Measurements from ENCODE around the gene TMC6. TPM values are rescaled to one million over a fixed set of nuclear protein-coding genes. Genes with fewer than 3 reads are reported as not detected.
"Not testable (repeated sequence)": the region's sequence is repeated elsewhere in the genome, so short reads cannot be mapped to it uniquely, and the experiment has no call there.

TMC6 gene
- total RNA-seq, 3 donors from 2014 or later, result 79.1 to 87.1 (median 81.5) TPM

DNA sequence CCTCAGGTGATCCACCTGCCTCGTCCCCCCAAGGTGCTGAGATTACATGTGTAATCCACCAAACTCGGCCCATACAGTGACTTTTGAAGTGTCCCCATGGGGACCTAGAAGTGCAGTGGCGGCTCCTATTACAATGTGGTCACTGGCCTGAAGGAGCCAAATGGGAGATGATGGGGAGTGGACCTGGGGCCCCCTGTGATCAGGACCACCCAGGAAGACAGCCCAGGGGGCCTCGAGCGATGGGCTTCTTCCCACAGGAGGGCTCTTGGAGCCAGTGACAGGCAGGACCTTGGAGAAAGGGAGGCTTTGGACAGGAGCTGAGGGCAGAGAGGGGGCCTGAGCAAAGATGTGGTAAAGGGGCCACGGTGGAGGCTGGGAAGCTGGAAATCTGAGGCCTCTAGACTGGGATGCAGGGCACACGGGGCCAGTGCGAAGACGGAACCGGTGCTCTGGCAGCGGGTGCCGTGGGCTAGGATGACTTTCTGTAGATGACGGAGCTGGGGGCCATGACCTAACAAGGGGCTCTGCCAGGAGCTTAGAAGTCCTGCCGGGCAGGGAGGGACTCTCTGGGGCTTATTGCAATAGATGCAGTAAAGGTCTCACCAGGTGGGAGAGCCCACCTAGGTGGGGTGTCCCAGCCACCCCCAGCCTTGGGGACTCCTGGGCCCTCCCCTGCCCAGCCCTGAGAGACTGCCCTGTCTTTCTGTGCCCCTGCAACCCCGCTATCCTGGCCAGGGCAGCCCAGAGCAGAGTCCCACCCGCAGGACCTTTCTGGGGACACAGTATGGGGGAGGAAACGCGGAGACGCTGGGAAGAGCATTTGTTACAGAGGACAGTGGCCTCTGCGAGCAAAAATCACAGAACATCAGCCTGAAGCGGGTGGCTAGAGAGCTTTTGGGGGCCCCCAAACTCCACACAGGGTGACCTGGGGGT, 14.9 kb upstream of the TMC6 start:
- H3K4me1 Mint-ChIP-seq (ENCODE audit: low read depth), result peaks cover 52% of the 10 kb centered on the region
- ATAC-seq (no peak), DNase-seq (no peak)
- no peaks in the 10 kb centered on the region for H3K36me3 Mint-ChIP-seq (ENCODE audit: insufficient read depth)
- H3K4me3 Mint-ChIP-seq, result no peak overlapping the region
- H3K27me3 Mint-ChIP-seq (ENCODE audit: low read depth), result no peaks in the 10 kb centered on the region
- no peaks in the 10 kb centered on the region for H3K9me3 Mint-ChIP-seq

- H3K4me1 Mint-ChIP-seq (ENCODE audit: low read depth), result peaks cover 55% of the 10 kb centered on the region
- no peak overlapping the region for H3K4me3 Mint-ChIP-seq
- H3K27me3 Mint-ChIP-seq (ENCODE audit: low read depth), result no peaks in the 10 kb centered on the region
- H3K9me3 Mint-ChIP-seq, result no peaks in the 10 kb centered on the region
- DNase-seq, result no peak
- no peak for ATAC-seq
- peaks cover 3% of the 10 kb centered on the region for H3K36me3 Mint-ChIP-seq (ENCODE audit: insufficient read depth)
Observed at GRCh38 chr17:78142119-78142861, 13.7 kb upstream of the TMC6 start.

DNA sequence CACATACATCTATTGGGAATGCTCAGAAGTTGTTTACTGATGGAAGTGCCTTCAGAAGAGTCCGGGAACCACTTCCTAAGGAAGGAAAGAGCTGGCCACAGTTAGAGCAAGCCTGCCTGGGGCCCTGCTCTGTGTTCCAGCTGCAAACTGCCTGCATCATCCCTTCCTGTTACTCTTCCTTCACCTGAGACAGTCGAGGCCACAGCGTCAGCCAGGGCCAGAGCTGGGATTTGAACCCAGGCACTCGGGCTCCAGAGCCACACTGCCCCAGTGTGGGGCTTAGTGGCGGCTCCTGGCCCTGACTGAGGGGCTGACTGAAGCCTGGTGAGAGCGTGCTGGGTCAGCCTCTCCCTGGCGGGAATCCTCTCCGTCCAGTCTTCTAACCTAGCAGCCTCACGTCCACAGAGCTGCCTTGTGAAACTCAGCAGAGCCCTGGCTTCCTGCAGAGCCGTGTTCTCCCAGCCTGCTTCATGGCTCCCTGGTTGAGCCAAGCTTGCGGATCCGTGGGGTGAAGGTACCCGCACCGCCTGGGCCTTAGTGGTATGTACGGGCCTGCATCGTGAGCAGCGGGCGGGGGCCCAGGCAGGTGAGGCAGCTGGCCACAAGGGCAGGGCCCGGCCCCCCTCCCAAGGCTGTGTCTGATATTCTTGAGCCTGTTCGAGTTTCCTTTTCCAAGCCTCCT, 13.0 kb upstream of the TMC6 start:
- H3K36me3 Mint-ChIP-seq (ENCODE audit: insufficient read depth), result peaks cover 5% of the 10 kb centered on the region
- no peaks in the 10 kb centered on the region for H3K27me3 Mint-ChIP-seq (ENCODE audit: low read depth)
- peaks cover 56% of the 10 kb centered on the region for H3K4me1 Mint-ChIP-seq (ENCODE audit: low read depth)
- ATAC-seq, result no peak
- no peak for DNase-seq
- H3K9me3 Mint-ChIP-seq, result no peaks in the 10 kb centered on the region
- H3K4me3 Mint-ChIP-seq, result no peak overlapping the region

DNA sequence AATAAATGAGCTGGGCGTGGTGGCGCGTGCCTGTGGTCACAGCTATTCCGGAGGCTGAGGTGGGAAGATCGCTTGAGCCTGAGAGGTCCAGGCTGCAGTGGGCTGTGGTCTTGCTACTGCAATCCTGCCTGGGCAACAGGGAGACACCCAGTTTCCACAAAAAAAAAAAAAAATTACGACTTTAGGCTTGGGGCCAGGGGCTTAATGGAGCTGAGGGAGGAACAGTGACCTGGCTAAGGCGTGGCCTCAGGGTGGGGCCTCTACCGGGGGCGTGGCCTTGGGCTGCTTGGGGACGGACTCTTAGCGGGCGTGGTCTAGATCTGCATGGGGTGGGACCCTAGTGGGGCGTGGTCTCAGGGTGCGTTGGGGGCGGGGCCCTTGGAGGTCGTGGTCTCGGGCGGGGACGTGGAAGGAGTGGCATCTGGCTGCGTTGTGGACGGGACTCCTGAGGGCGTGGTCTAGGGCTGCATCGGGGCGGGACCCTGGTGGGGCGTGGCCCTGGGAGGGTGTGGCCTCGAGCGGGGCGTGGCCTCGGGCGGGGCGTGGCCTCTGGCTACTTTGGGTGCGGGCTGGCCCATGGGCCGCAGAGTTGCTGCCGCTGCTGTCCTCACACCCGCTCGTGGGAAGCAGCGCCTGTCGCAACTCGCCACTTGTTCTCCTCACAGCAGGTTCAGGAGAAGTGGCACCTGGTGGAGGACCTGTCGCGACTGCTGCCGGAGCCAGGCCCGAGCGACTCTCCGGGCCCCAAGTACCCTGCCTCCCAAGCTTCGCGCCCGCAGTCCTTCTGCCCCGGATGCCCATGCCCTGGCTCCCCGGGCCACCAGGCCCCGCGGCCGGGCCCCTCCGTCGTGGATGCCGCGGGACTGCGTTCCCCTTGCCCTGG, 11.9 kb upstream of the TMC6 start:
- Mint-ChIP-seq H3K4me3 (no peak overlapping the region), H3K9me3 (no peaks in the 10 kb centered on the region), H3K4me1 (ENCODE audit: low read depth) (peaks cover 66% of the 10 kb centered on the region), H3K36me3 (ENCODE audit: insufficient read depth) (peaks cover 10% of the 10 kb centered on the region), H3K27me3 (ENCODE audit: low read depth) (no peaks in the 10 kb centered on the region)
- DNase-seq, result peak; percentile 90
- ATAC-seq, result peak; percentile 91 to 92

- Mint-ChIP-seq H3K36me3 (ENCODE audit: insufficient read depth) (peaks cover 12% of the 10 kb centered on the region), H3K4me1 (ENCODE audit: low read depth) (peaks cover 70% of the 10 kb centered on the region)
Observed at GRCh38 chr17:78139861-78140168, 11.3 kb upstream of the TMC6 start.

GRCh38 chr17:78138204-78139060, 9.9 kb upstream of the TMC6 start:
- H3K36me3 Mint-ChIP-seq (ENCODE audit: insufficient read depth), result peaks cover 21% of the 10 kb centered on the region
- H3K27me3 Mint-ChIP-seq (ENCODE audit: low read depth), result no peaks in the 10 kb centered on the region
- no peak overlapping the region for H3K4me3 Mint-ChIP-seq
- H3K4me1 Mint-ChIP-seq (ENCODE audit: low read depth), result peaks cover 73% of the 10 kb centered on the region
- H3K9me3 Mint-ChIP-seq, result no peaks in the 10 kb centered on the region
- DNase-seq, result no peak
- no peak for ATAC-seq

More at GRCh38 chr17:78139861-78140168, 11.3 kb upstream of the TMC6 start:
- not testable (repeated sequence) for H3K4me3 Mint-ChIP-seq; DNase-seq; H3K9me3 Mint-ChIP-seq; ATAC-seq; H3K27me3 Mint-ChIP-seq (ENCODE audit: low read depth)

DNA sequence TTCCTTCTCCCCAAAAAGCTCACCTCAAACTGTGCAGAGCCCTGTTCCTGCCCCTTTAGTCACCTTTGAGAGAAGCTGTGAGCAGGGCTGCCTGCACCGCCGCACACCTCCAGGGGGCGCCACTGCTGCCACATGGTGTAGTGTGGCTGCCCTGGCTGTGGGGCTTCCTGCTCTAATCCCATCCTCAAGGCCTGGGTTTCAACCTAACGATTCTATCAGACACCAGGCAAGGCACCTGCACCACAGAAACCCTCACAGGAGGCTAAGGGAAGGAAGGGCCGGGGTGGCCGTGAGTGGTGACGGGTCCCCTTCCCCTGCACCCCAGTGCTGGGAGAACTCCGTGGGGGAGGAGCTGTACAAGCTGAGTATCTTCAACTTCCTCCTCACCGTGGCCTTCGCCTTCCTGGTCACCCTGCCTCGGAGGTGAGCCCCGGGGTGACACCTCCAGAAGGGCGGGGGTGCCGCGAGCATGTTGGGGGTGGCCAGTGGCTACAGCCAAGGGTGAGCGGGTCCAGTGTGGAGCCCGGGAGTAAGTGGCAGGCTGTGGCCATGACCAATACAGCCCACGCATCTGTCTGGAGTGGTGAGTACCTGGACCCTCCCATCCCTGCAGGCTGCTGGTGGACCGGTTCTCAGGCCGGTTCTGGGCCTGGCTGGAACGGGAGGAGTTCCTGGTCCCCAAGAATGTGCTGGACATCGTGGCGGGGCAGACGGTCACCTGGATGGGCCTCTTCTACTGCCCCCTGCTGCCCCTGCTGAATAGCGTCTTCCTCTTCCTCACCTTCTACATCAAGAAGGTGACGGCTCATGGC, 9.0 kb upstream of the TMC6 start:
- H3K9me3 Mint-ChIP-seq, result no peaks in the 10 kb centered on the region
- ATAC-seq (no peak), DNase-seq (no peak)
- H3K4me3 Mint-ChIP-seq, result no peak overlapping the region
- H3K27me3 Mint-ChIP-seq (ENCODE audit: low read depth), result no peaks in the 10 kb centered on the region
- H3K36me3 Mint-ChIP-seq (ENCODE audit: insufficient read depth), result peaks cover 21% of the 10 kb centered on the region
- peaks cover 77% of the 10 kb centered on the region for H3K4me1 Mint-ChIP-seq (ENCODE audit: low read depth)

DNA sequence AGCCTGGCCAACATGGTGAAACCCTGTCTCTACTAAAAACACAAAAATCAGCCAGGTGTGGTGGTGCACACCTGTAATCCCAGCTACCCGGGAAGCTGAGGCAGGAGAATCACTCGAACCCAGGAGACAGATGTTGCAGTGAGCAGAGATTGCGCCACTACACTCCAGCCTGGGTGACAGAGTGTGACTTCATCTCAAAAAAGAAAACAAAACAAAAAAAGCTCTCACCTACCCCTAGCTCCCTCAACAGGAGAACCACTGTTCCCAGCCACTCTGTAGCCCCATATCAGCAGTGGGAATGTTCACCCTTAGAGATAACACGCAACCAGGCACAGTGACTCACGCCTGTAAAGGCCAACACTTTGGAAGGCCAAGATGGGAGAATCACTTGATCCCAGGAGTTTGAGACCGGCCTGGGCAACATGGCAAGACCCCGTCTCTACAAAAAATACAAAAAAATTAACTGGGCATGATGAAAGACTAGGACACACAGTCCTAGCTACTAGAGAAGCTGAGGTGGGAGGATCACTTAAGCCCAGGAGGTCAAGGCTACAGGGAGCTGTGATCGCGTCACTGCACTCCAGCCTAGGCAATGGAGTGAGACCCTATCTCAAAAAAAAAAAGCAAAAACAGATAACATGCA, 7.4 kb upstream of the TMC6 start:
- DNase-seq (no peak), ATAC-seq (no peak)
- no peak overlapping the region for H3K4me3 Mint-ChIP-seq
- H3K27me3 Mint-ChIP-seq (ENCODE audit: low read depth), result no peaks in the 10 kb centered on the region
- peaks cover 21% of the 10 kb centered on the region for H3K36me3 Mint-ChIP-seq (ENCODE audit: insufficient read depth)
- no peaks in the 10 kb centered on the region for H3K9me3 Mint-ChIP-seq
- H3K4me1 Mint-ChIP-seq (ENCODE audit: low read depth), result peaks cover 76% of the 10 kb centered on the region

GRCh38 chr17:78134899-78135385, 6.4 kb upstream of the TMC6 start:
- Mint-ChIP-seq H3K27me3 (ENCODE audit: low read depth) (no peaks in the 10 kb centered on the region), H3K36me3 (ENCODE audit: insufficient read depth) (peaks cover 21% of the 10 kb centered on the region), H3K9me3 (no peaks in the 10 kb centered on the region), H3K4me3 (no peak overlapping the region), H3K4me1 (ENCODE audit: low read depth) (peaks cover 81% of the 10 kb centered on the region)
- DNase-seq (no peak), ATAC-seq (no peak)

DNA sequence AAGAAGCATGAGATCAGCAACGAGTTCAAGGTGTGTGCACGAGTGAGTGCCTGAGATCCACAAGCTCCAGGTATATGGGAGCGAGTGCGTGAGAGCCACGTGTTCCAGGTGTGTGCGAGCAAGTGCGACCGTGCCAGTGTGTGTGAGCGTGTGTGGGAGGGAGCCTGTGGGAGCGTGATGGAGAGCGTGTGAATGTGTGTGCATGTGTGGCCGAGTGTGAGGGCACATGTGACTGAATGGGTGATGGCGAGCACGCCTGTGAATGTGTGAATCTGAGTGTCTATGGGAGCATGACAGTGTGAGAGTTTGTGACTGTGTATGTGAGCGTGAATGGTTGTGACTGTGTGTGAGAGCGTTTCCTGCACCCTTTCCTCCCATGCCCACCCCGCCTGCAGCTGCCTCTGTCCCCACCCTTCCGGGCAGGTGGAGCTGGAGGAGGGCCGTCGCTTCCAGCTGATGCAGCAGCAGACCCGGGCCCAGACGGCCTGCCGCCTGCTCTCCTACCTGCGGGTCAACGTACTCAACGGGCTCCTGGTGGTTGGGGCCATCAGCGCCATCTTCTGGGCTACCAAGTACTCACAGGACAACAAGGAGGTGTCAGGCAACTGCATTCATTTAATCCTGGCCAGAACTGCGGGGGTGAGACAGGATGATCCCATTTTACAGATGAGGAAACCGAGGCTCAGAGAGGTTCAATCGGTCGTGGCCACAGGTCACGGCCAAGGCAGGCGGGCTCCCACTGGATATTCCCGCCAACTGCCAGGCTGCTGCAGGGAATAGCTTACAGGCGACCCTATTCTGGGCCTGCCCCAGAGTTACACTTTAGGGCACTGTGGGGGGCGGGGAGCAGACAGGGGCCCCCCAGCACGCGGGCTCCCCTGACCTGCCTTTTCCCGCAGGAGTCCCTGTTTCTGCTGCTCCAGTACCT, 5.7 kb upstream of the TMC6 start:
- Mint-ChIP-seq H3K4me1 (ENCODE audit: low read depth) (peaks cover 84% of the 10 kb centered on the region), H3K4me3 (peak overlapping the region; percentile 51), H3K9me3 (no peaks in the 10 kb centered on the region), H3K27me3 (ENCODE audit: low read depth) (no peaks in the 10 kb centered on the region), H3K36me3 (ENCODE audit: insufficient read depth) (peaks cover 21% of the 10 kb centered on the region)
- peak; percentile 25 to 30 for ATAC-seq
- DNase-seq, result peak; percentile 72

DNA sequence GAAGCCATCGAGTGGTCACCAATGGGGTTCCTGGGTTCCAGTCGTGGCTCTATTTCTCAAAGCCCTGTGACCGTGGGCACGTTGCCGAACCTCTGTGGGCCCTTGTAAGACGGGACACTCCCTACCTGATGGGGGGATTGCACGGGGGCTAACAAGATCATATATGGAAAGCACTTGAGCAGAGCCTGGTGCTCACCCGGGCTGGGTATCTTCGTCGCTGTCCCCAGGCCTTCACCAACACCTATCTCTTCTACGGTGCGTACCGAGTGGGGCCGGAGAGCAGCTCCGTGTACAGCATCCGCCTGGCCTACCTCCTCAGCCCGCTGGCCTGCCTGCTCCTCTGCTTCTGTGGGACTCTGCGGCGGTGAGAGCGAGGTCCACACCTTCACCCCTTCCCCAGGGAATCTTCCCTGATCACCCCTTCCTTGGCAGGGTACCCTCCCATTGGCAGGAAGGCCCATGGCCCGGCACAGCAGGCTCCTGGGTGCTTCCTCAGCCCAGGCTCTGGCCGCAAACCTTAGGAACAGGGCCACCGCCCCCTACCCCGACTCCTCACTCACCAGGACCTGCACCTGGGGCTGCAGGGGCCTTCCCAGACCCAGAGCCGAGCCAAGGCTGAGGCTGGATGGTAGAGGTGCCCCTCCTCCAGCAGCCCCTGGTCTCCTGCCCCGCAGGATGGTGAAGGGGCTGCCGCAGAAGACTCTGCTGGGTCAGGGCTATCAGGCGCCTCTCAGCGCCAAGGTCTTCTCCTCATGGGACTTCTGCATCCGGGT, 4.8 kb upstream of the TMC6 start:
- Mint-ChIP-seq H3K27me3 (ENCODE audit: low read depth) (no peaks in the 10 kb centered on the region), H3K9me3 (no peaks in the 10 kb centered on the region), H3K4me3 (peak overlapping the region; percentile 51), H3K4me1 (ENCODE audit: low read depth) (peaks cover 80% of the 10 kb centered on the region), H3K36me3 (ENCODE audit: insufficient read depth) (peaks cover 21% of the 10 kb centered on the region)
- no peak for DNase-seq
- no peak for ATAC-seq
